WTC11 (cell line): ENCODE measurements around the gene HSDL1.

Experiments
- CTCF ChIP-seq: fragments of 200-600 bp; IDR thresholded peaks from 2 replicates; pipeline ENCODE4 v1.8.0; 2022; ENCODE audit warnings: antibody characterized with exemption
- ESRRA ChIP-seq: sonication (generic); formaldehyde crosslinking; IDR thresholded peaks from 2 replicates; pipeline ENCODE4 v1.8.1; 2022; ENCODE audit warnings: mild to moderate bottlenecking, missing genetic modification reagents, borderline replicate concordance
- GRHL2 ChIP-seq: fragments of 250-450 bp; sonication (Bioruptor Pico); IDR thresholded peaks from 2 replicates; pipeline ENCODE4 v1.8.0; 2022; ENCODE audit warnings: mild to moderate bottlenecking, moderate library complexity; ENCODE audit not compliant: insufficient replicate concordance, severe bottlenecking
- SP1 ChIP-seq: sonication (generic); formaldehyde crosslinking; conservative IDR thresholded peaks from 2 replicates; pipeline ENCODE4 v1.8.1; 2022; ENCODE audit warnings: missing genetic modification reagents
- TF ChIP-seq, protein P1 (sequence below): sonication (generic); formaldehyde crosslinking; IDR thresholded peaks from 2 replicates; pipeline ENCODE4 v1.8.0; 2022; ENCODE audit warnings: mild to moderate bottlenecking, missing genetic modification reagents
- TF ChIP-seq, protein P2 (sequence below): sonication (generic); formaldehyde crosslinking; IDR thresholded peaks from 2 replicates; pipeline ENCODE4 v1.8.1; 2023; ENCODE audit warnings: mild to moderate bottlenecking, missing genetic modification reagents, moderate library complexity
- TF ChIP-seq, protein P3 (sequence below): sonication (generic); formaldehyde crosslinking; IDR thresholded peaks from 2 replicates; pipeline ENCODE4 v1.8.0; 2022; ENCODE audit warnings: mild to moderate bottlenecking, missing genetic modification reagents
- TF ChIP-seq, protein P4 (sequence below): sonication (generic); formaldehyde crosslinking; conservative IDR thresholded peaks from 2 replicates; pipeline ENCODE4 v1.8.1; 2022; ENCODE audit warnings: mild to moderate bottlenecking, missing genetic modification reagents

DNA sequence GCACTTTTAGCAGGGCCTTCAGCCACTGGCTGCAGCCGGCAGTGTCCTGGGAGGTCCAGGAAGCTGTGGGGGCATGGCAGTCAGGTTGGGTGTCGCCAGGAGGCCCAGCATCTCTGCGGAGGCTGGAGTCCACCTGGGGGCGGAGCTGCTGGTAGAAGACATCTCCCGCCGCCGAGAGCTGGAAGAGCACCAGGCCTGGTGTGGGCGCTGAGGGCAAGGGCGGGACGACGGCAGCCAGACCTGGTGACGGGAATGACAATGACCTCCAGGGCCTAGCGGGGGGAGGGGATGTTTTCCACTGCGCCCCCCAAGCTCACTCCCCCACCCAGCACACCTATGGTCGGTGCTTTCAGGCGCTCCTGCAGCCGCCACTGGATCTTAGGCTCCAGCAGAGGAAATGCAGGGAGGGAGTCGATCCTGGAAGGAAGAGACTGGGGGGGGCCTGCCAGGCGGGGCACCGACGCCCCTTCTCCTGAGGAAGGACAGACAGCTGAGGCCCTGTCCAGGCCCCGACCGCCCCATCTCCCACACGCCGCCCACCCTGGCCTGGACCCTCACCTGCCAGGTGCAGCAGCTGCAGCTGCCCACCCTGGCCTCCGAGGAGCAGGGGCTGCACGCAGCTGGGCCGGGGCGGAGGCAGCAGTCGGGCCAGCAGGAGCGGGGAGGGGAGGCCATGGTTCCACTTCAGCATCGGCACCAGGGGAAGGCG lies 34.8 kb upstream of the HSDL1 start:
- TF ChIP-seq CTCF, result no peak
- TF ChIP-seq, protein P1, sequence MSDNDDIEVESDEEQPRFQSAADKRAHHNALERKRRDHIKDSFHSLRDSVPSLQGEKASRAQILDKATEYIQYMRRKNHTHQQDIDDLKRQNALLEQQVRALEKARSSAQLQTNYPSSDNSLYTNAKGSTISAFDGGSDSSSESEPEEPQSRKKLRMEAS, result no peak
- TF ChIP-seq GRHL2, result no peak
- TF ChIP-seq, protein P2, sequence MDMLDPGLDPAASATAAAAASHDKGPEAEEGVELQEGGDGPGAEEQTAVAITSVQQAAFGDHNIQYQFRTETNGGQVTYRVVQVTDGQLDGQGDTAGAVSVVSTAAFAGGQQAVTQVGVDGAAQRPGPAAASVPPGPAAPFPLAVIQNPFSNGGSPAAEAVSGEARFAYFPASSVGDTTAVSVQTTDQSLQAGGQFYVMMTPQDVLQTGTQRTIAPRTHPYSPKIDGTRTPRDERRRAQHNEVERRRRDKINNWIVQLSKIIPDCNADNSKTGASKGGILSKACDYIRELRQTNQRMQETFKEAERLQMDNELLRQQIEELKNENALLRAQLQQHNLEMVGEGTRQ, result no peak
- TF ChIP-seq, protein P3, sequence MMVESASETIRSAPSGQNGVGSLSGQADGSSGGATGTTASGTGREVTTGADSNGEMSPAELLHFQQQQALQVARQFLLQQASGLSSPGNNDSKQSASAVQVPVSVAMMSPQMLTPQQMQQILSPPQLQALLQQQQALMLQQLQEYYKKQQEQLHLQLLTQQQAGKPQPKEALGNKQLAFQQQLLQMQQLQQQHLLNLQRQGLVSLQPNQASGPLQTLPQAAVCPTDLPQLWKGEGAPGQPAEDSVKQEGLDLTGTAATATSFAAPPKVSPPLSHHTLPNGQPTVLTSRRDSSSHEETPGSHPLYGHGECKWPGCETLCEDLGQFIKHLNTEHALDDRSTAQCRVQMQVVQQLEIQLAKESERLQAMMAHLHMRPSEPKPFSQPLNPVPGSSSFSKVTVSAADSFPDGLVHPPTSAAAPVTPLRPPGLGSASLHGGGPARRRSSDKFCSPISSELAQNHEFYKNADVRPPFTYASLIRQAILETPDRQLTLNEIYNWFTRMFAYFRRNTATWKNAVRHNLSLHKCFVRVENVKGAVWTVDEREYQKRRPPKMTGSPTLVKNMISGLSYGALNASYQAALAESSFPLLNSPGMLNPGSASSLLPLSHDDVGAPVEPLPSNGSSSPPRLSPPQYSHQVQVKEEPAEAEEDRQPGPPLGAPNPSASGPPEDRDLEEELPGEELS, result no peak
- TF ChIP-seq, protein P4, sequence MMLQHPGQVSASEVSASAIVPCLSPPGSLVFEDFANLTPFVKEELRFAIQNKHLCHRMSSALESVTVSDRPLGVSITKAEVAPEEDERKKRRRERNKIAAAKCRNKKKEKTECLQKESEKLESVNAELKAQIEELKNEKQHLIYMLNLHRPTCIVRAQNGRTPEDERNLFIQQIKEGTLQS, result no peak
- no peak for TF ChIP-seq SP1 (CRISPR knock-in tag)
- no peak for TF ChIP-seq ESRRA (CRISPR knock-in tag)
